ENCODE data around the gene CEP135.
"Not testable (repeated sequence)": the region's sequence is repeated elsewhere in the genome, so short reads cannot be mapped to it uniquely, and the experiment has no call there.

CEP135 gene

DNA sequence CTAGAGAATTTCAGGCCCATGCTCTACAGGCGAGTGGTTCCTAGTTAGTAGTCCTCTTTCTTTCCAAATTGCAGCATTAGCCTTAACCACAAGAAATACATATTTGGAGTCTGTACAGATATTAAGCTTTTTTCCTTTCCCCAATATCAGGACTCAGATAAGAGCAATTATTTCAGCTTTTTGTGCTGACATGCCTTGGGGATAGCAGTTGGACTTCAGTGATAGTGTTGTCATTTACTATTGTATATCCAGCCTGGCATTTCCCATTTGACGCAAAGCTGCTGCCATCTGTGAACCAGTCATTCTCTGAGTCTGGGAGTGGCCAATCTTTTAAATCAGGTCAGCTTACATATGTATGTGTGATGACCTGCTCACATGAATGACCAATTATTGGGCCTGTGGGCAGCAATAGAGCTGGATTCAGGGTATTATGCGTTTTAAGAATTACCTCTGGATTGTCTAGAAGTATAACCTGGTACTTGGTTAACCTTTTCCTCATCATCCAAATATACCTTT lies 6.8 kb upstream of the CEP135 start:
- no peak for DNase-seq

- DNase-seq, result peak in 1 of 5 experiments; percentile 36
These were observed 1.4 kb upstream of the CEP135 start for GRCh38 chr4:55947254-55947882.

- peak in 3 of 5 experiments; percentile 31 to 81 (median 54) for DNase-seq
These were observed 626 bp upstream of the CEP135 start for GRCh38 chr4:55947912-55948725.

- no peak for DNase-seq
These were observed 697 bp downstream of the CEP135 start for GRCh38 chr4:55949482-55949802.

DNA sequence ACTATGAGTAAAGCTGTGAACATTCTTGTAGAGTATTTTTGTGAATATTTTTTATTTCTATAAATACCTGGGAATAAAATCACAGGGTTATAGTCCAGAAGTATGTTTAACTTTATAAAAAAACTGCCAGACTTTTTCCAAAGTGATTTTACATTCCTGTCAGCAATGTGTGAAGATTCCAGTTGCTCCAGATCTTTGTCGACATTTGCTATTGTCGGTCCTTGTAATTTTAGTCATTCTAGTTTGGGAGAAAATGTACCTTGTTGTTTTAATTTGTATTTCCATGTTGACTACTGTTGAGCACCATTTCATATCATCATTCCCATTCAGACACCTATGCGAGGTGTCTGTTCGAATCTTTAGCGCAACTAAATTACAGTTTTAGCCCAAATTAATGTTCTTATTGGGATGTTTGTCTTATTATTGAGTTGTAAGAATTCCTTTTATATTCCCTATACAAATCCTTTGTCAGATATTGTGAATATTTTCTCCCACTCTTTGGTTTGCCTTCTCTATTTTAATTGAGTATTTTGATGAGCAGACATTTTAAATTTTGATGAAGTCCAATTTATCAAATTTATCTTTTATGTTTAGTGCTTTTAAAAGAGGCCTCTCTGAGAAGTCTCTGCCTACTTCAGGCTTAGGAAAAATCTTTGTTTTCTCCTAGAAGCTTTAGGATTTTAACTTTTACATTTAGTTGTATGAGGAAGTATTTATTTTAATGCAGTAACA lies 2.6 kb downstream of the CEP135 start:
- DNase-seq, result no peak

DNA sequence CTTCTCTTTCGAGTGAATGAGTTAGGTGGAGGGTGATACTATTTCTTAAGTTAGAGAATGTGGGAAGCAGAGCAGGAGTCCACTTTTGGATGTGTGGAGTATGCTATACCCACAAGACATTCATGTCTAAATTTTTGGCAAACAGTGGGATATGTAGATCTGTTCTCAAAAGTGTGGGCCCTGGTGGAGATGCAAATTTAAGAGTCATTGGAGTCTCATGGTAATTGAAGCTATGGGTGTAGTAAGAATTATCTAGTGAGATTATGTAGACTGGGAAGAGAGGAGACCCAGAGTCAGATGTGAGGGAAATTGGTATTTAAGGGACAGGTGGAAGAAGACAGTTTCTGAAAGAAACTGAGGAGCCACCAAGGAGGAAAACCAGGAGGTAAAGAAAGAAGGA lies 7.0 kb downstream of the CEP135 start:
- DNase-seq, result no peak

- no peak for DNase-seq
These were observed 10.9 kb downstream of the CEP135 start for GRCh38 chr4:55959655-55960054.

DNA sequence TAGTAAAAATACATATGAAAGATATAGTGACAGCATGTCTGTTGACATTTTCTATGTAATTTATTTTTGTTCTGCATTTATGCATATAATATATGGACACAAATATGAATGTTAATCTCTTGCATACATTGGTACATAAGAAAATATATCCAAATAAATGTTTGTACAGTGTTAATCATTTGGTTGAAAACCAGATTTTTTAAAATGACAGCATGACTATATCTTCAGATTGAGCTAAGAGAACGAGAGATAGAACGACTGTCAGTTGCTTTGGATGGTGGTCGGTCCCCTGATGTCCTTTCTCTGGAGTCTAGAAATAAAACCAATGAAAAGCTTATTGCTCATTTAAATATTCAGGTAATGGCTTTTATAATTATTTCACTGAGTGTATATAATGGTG lies 15.3 kb downstream of the CEP135 start:
- DNase-seq, result no peak

DNA sequence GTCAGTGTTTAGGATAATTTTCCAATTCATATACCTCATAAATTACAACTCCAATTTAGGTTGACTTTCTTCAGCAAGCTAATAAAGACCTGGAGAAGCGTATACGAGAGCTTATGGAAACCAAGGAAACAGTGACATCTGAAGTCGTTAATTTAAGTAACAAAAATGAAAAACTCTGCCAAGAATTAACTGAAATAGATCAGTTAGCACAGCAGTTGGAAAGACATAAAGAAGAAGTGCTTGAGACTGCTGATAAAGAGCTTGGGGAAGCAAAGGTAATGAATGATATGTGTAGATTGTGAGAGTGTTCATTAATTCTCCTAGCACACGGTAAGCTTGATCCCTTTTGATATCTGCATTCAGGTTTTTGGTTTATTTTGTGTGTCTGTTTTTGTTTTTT lies 16.8 kb downstream of the CEP135 start:
- no peak for DNase-seq

DNA sequence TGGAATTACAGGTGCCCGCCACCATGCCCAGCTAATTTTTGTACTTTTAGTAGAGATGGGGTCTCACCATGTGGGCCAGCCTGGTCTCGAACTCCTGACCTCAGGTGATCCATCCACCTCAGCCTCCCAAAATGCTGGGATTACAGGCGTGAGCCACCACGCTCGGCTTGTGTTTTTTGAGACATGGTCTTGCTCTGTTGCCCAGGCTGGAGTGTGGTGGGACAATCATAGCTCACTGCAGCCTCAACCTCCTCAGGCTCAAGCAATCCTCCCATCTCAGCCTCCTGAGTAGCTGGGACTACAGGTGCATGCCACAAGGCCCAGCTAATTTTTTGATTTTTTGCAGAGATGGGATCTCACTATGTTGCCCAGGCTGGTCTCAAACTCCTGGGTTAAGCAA lies 17.6 kb downstream of the CEP135 start:
- DNase-seq, result not testable (repeated sequence)

GRCh38 chr4:55967376-55967775 lies 18.6 kb downstream of the CEP135 start:
- DNase-seq, result no peak

DNA sequence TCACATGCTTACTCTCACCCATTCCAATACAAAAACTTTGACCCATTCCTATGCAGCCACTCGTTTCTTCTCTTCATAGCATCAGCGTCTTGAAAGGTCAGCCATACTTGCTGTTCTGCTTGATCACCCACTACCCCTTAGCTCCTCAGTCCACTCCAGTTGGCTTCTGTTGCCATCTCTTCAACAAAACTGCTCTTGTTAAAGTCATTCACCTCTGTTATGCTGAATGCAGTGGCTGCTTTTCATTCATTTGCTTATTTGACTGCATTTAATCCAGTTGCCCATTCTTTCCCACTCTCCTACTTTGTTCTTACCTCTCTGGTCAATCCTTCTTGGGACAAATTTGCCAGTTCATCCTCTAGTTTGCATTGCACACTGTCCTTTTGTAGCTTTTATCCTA lies 24.9 kb downstream of the CEP135 start:
- no peak for DNase-seq

- DNase-seq, result no peak
These were observed 29.1 kb downstream of the CEP135 start for GRCh38 chr4:55977811-55978210.

DNA sequence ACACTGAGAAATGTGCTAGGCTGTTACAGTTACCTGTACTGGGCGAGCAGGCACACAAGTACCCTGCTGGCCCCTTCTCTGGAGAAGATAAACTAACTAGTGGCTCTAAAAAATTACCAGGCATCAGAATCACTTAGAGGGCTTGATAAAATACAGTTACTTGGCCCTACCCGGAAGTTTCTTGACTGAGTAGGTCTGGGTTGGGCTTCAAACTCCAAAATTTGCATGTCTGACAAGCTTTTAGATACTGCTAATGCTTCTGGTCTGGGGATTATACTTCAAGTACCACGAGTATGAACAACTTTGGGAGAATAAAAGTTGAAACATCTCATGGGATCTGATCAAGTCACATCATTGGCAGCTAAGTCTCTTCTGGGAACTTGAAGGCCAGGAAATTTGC lies 30.8 kb downstream of the CEP135 start:
- DNase-seq, result no peak

- no peak for DNase-seq
These were observed 32.0 kb downstream of the CEP135 start for GRCh38 chr4:55980725-55981124.

- DNase-seq, result no peak
These were observed 34.2 kb downstream of the CEP135 start for GRCh38 chr4:55982976-55983375.

DNA sequence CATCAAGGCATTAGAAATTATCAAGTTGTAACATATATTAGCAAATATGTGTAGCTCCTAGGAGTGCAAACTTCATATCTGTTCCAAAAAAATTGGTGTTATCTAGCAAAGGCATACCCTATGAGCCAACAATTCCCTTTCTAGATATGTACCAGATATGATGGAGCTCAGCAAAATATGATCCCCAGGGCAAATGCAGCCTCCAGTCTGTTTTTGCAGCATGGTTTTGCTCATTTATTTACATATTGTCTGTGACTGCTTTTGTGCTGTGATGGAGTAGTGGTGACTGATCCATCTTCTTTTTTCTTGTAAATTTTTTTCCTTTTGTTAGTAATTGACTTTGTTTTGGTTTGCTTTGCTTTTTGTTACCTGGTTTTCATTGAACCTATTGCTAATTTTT lies 41.0 kb downstream of the CEP135 start:
- DNase-seq, result no peak

DNA sequence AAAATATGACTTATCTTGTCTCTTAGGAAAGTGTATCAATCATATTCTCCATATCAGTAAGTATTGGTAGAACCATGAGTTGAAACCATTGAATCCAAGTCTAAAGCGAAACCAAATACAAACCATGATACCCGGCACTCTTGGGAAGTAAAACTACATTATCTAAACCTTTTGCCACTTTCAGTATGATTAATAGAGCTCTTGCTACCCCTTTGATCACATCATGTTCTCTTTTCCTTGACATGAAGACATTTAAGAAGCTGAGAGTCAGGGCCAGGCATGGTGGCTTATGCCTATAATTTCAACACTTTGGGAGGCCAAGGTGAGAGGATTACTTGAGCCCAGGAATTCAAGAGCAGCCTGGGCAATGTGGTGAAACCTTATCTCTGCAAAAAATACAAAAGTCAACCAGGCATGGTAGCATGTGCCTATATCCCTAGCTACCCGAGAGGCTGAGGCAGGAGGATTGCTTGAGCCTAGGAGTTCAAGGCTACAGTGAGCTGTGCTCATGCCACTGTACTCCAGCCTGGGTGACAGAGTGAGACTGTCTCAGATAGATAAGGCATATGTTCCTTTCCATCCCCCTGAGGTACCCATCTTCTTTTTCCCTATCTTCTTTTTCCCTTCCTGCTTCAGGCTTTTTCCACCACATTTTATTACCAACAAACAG lies 45.4 kb downstream of the CEP135 start:
- peak in 1 of 5 experiments; percentile 73 for DNase-seq

- DNase-seq, result no peak
These were observed 47.9 kb downstream of the CEP135 start for GRCh38 chr4:55996646-55997045.

DNA sequence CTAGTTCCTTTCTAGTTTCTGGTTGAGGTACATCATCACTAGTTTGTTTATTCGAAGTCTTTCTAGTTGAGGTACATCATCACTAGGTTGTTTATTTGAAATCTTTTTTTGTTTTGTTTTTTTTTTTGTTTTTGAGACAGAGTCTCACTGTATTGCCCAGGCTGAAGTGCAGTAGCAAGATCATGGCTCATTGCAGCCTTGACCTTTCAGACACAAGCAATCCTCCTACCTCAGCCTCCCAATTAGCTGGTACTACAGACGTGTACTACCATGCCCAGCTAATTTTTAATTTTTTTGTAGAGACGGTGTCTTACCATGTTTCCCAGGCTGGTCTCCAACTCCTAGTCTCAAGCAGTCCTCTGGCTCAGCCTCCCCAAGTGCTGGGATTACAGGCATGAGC lies 54.9 kb downstream of the CEP135 start:
- no peak for DNase-seq

- DNase-seq, result no peak
These were observed 55.5 kb downstream of the CEP135 start for GRCh38 chr4:56004235-56004634.

DNA sequence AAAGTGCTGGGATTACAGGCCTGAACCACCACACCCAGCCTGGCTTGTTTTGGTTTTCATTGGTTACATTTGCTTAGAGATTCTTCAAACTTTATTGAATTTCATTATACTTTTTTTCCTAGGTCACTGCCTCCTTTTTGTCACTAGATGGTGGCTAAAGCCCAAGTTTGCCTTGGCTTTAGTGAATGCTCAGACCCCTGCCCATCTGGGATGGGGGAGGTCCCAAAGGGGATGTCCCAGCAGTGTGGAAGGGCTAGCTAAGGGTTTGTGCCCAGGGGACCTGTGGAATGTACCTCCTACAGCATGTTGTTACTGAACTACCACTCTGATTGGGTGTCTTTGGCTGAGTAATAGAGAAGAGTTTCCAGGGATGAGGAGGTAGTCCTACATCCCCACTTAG lies 58.4 kb downstream of the CEP135 start:
- DNase-seq, result no peak

GRCh38 chr4:56008206-56008605 lies 59.5 kb downstream of the CEP135 start:
- DNase-seq, result peak in 1 of 5 experiments; percentile 20
